Measurements from ENCODE around the gene LRRC27.

GRCh38 chr10:132349766-132350165 lies 17.8 kb downstream of the LRRC27 start:
- TF ChIP-seq, protein P1, sequence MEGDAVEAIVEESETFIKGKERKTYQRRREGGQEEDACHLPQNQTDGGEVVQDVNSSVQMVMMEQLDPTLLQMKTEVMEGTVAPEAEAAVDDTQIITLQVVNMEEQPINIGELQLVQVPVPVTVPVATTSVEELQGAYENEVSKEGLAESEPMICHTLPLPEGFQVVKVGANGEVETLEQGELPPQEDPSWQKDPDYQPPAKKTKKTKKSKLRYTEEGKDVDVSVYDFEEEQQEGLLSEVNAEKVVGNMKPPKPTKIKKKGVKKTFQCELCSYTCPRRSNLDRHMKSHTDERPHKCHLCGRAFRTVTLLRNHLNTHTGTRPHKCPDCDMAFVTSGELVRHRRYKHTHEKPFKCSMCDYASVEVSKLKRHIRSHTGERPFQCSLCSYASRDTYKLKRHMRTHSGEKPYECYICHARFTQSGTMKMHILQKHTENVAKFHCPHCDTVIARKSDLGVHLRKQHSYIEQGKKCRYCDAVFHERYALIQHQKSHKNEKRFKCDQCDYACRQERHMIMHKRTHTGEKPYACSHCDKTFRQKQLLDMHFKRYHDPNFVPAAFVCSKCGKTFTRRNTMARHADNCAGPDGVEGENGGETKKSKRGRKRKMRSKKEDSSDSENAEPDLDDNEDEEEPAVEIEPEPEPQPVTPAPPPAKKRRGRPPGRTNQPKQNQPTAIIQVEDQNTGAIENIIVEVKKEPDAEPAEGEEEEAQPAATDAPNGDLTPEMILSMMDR (IDR thresholded peaks at IDR 0.05), result no peak
- TF ChIP-seq POLR2A (IDR thresholded peaks at IDR 0.05), result no peak
- TF ChIP-seq POLR2AphosphoS5 (IDR thresholded peaks at IDR 0.05), result no peak
